Glutamatergic neuron (in vitro differentiated cells): ENCODE results near the gene RNF13. TPM values are rescaled to one million over a fixed set of nuclear protein-coding genes. Genes with fewer than 3 reads are reported as not detected.
"Not testable (repeated sequence)": the region's sequence is repeated elsewhere in the genome, so short reads cannot be mapped to it uniquely, and the experiment has no call there.

Experiments used
- DNase-seq: peaks from one replicate; pipeline ENCODE4 v3.0.0; 2022
- H3K27ac Mint-ChIP-seq: one replicate; pipeline ENCODE4 v1.8.0; 2020; ENCODE audit warnings: mild to moderate bottlenecking, mixed read lengths, inconsistent platforms; ENCODE audit not compliant: unreplicated experiment
- H3K27me3 Mint-ChIP-seq: one replicate; pipeline ENCODE4 v1.8.0; 2020; ENCODE audit warnings: mild to moderate bottlenecking, moderate library complexity, mixed read lengths, inconsistent platforms; ENCODE audit not compliant: unreplicated experiment
- H3K36me3 Mint-ChIP-seq: one replicate; pipeline ENCODE4 v1.8.0; 2020; ENCODE audit warnings: mild to moderate bottlenecking, mixed read lengths, inconsistent platforms; ENCODE audit not compliant: unreplicated experiment
- H3K4me1 Mint-ChIP-seq: one replicate; pipeline ENCODE4 v1.8.0; 2020; ENCODE audit warnings: mild to moderate bottlenecking, low read depth, mixed read lengths, inconsistent platforms; ENCODE audit not compliant: unreplicated experiment
- H3K4me3 Mint-ChIP-seq: one replicate; pipeline ENCODE4 v1.8.0; 2020; ENCODE audit warnings: mild to moderate bottlenecking, mixed read lengths, inconsistent platforms; ENCODE audit not compliant: unreplicated experiment
- H3K9me3 Mint-ChIP-seq: one replicate; pipeline ENCODE4 v1.8.0; 2020; ENCODE audit warnings: mild to moderate bottlenecking, moderate library complexity, mixed read lengths, inconsistent platforms; ENCODE audit not compliant: unreplicated experiment
- total RNA-seq: library from RNA; stranded (reverse); fragmentation: NEBNext Ultra II Directional; extraction: Animal tissue kit (Norgen Biotek cat#: 25700); gene quantifications from one replicate; pipeline ENCODE4 v1.2.1, GENCODE V29; 2021; ENCODE audit not compliant: unreplicated experiment
- TF ChIP-seq, protein P1 (sequence below): fragments of 200-600 bp; sonication (generic); IDR thresholded peaks from one replicate; pipeline ENCODE4 v1.5.0; 2021; ENCODE audit not compliant: partially characterized antibody, unreplicated experiment

RNF13 gene
- total RNA-seq, 1 donor from 2014 or later, result 29.0 TPM

DNA sequence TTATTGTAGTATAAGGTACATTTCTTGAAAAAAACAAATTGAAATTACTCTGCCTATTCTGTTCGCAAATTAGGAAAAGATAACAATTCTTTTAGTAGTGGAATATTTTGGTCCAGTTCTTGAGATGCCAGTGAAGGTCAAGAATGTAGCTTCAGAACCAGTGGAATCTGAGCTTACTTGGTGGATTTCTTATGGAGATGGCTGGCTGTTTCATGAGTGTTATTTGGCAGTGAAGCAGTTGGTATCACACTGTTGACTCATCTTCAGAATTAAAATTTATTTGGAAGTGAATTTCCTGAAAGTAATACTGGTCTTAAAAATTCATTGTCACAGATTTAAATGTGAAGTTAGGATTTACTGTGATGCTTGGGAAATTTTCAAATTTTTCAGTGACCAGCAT is 19.1 kb downstream of the RNF13 start:
- H3K27me3 Mint-ChIP-seq, result no peaks in the 10 kb centered on the region
- H3K4me1 Mint-ChIP-seq, result no peaks in the 10 kb centered on the region
- H3K36me3 Mint-ChIP-seq, result peaks cover 47% of the 10 kb centered on the region
- no peak for DNase-seq
- H3K27ac Mint-ChIP-seq, result no peak overlapping the region
- no peak overlapping the region for H3K4me3 Mint-ChIP-seq
- TF ChIP-seq, protein P1, sequence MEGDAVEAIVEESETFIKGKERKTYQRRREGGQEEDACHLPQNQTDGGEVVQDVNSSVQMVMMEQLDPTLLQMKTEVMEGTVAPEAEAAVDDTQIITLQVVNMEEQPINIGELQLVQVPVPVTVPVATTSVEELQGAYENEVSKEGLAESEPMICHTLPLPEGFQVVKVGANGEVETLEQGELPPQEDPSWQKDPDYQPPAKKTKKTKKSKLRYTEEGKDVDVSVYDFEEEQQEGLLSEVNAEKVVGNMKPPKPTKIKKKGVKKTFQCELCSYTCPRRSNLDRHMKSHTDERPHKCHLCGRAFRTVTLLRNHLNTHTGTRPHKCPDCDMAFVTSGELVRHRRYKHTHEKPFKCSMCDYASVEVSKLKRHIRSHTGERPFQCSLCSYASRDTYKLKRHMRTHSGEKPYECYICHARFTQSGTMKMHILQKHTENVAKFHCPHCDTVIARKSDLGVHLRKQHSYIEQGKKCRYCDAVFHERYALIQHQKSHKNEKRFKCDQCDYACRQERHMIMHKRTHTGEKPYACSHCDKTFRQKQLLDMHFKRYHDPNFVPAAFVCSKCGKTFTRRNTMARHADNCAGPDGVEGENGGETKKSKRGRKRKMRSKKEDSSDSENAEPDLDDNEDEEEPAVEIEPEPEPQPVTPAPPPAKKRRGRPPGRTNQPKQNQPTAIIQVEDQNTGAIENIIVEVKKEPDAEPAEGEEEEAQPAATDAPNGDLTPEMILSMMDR, result no peak
- peaks cover 7% of the 10 kb centered on the region for H3K9me3 Mint-ChIP-seq

DNA sequence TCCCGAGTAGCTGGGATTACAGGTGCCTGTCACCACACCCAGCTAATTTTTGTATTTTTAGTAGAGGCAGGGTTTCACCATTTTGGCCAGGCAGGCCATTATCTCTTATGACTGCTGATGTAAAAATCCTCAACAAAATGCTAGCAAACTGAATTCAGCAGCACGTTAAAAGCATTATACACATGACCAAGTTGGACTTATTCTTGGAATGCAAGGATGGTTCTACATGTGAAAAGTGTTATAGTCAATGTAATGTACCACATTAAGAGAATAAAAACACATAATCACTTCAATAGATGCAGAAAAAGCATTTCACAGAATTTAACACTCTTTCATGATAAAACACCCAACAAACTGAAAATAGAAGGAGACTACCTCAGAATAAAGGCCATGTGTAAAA is 20.2 kb downstream of the RNF13 start:
- no peak overlapping the region for H3K27ac Mint-ChIP-seq
- H3K4me1 Mint-ChIP-seq, result no peaks in the 10 kb centered on the region
- H3K36me3 Mint-ChIP-seq, result peaks cover 58% of the 10 kb centered on the region
- TF ChIP-seq, protein P1, result no peak
- H3K27me3 Mint-ChIP-seq, result no peaks in the 10 kb centered on the region
- no peak overlapping the region for H3K4me3 Mint-ChIP-seq
- DNase-seq, result no peak
- peaks cover 9% of the 10 kb centered on the region for H3K9me3 Mint-ChIP-seq

DNA sequence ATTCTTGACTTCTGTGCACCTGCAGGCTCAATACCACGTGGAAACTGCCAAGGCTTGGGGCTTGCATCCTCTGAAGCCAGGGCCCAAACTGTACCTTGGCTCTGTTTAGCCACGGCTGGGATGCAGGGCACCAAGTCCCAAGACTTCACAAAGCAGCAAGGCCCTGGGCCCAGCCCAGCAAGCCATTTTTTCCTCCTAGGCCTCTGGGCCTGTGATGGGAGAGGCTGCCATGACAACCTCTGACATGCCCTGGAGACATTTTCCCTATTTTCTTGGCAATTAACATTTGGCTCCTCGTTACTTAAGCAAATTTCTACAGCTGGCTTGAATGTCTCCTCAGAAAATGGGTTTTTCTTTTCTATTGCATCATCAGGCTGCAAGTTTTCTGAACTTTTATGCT is 25.5 kb downstream of the RNF13 start:
- not testable (repeated sequence) for H3K9me3 Mint-ChIP-seq, H3K27ac Mint-ChIP-seq, H3K27me3 Mint-ChIP-seq, H3K4me3 Mint-ChIP-seq, H3K4me1 Mint-ChIP-seq, DNase-seq
- peaks cover 36% of the 10 kb centered on the region for H3K36me3 Mint-ChIP-seq

DNA sequence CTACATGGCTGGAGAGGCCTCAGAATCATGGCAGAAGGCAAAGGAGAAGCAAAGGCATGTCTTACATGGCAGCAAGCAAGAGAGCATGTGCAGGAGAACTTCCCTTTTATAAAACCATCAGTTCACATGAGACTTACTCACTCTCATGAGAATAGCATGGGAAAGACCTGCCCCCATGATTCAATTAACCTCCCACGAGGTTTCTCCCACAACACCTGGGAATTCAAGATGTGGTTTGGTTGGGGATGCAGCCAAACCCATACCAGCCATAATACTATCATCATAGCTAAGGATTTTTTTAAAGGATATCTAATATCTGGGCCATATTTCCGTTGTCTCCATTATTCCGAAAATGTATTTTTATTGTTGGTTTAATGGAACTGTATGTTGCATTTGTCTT is 26.5 kb downstream of the RNF13 start:
- H3K27me3 Mint-ChIP-seq, H3K4me3 Mint-ChIP-seq, DNase-seq, H3K4me1 Mint-ChIP-seq, H3K9me3 Mint-ChIP-seq, H3K27ac Mint-ChIP-seq: not testable (repeated sequence)
- peaks cover 34% of the 10 kb centered on the region for H3K36me3 Mint-ChIP-seq

DNA sequence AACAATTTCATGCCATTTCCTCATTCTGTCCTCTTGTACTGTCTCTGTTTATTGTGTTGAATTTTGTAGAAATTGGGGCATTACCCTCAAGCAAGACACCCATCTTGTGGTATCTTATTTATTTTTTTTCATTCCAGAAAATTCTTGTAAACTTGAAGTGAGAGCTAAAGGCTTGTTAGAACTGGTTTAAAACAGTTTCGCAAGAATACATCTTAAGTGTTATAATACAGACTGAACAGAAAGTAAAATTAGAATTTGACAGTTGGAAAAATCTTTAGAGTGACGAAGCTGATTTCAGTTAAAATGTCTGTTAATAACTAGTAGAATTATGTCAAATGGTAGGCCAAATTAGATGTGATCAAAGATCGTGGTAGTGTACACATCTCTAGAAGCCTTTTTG is 26.9 kb downstream of the RNF13 start:
- H3K27ac Mint-ChIP-seq, result no peak overlapping the region
- H3K4me3 Mint-ChIP-seq, result no peak overlapping the region

DNA sequence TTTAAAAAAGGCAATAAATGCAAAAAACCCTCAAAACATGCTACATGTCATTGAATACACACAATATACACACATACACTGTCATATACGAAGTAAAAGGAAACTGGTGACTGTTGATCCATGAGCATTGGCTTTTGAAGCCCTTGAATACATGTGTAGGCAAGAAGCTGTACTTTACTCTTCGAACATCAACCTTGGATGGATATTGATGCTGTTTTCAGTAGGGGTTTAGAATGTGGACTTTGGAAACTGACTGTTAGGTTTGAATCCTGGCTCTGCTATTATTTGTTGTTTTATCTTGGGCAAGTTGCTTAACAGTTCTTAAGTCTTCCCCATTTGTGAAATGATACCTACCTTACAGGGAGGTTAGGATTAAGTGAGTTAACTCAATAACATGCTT is 30.5 kb downstream of the RNF13 start:
- no peaks in the 10 kb centered on the region for H3K27me3 Mint-ChIP-seq
- H3K9me3 Mint-ChIP-seq, result peaks cover 4% of the 10 kb centered on the region
- no peak overlapping the region for H3K4me3 Mint-ChIP-seq
- TF ChIP-seq, protein P1, result no peak
- no peak for DNase-seq
- H3K36me3 Mint-ChIP-seq, result peaks cover 5% of the 10 kb centered on the region
- H3K4me1 Mint-ChIP-seq, result no peaks in the 10 kb centered on the region
- no peak overlapping the region for H3K27ac Mint-ChIP-seq

More for the DNA sequence above, 26.9 kb downstream of the RNF13 start:
- Mint-ChIP-seq H3K36me3 (peaks cover 30% of the 10 kb centered on the region), H3K4me1 (no peaks in the 10 kb centered on the region), H3K9me3 (peaks cover 9% of the 10 kb centered on the region), H3K27me3 (no peaks in the 10 kb centered on the region)
- TF ChIP-seq, protein P1, result no peak
- no peak for DNase-seq
